RWPE1 (cell line): ENCODE measurements around the gene TPT1.

Experiments
- CTCF ChIA-PET: fragments of 350-600 bp; sonication (Branson Sonifier 250); formaldehyde crosslinking; extraction: SDS; loops from one replicate; lab custom pipeline; 2021; lab: Yijun Ruan, JAX
- POLR2A ChIA-PET: fragments of 400-600 bp; formaldehyde crosslinking; extraction: SDS; loops from one replicate; lab custom pipeline; 2020; ENCODE audit warnings: antibody characterized with exemption; ENCODE audit not compliant: low non-redundant PET; lab: Yijun Ruan, JAX
- DNase-seq: peaks from one replicate; pipeline ENCODE4 v3.0.0; 2012; ENCODE audit warnings: low spot score
- H3K27ac ChIP-seq: fragments of 450-650 bp; 2 replicates; pipeline ENCODE4 v1.5.1; 2017
- TF ChIP-seq, protein P1 (sequence below): fragments of 450-650 bp; conservative IDR thresholded peaks from 2 replicates; pipeline ENCODE4 v1.5.1; 2017; ENCODE audit warnings: low read depth, mild to moderate bottlenecking

The TPT1 gene

DNA sequence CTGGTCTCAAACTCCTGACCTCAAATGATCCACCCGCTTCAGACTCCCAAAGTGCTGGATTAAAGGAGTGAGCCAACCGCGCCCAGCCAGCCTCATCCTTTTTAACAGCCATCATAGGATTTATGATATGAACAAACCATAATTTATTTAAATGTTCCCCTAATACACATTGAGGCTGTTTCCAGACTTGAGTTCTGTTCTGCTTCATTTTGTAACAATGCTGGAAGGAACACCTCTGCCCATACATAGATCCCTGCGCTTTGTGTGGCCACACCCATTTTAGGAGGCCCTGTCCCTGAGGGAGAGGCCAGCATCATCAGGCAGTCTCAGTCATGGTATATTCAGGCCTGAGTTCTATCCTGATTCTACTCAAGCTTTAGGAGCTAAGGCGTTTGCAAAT lies 35.9 kb downstream of the TPT1 start:
- ChIA-PET POLR2A (no interaction called here), CTCF (interaction anchor here (3.6 kb wide), 1 partner anchor 258 kb away, joined by 12 read pairs; no protein-coding TSS in a partner anchor)
- TF ChIP-seq, protein P1, sequence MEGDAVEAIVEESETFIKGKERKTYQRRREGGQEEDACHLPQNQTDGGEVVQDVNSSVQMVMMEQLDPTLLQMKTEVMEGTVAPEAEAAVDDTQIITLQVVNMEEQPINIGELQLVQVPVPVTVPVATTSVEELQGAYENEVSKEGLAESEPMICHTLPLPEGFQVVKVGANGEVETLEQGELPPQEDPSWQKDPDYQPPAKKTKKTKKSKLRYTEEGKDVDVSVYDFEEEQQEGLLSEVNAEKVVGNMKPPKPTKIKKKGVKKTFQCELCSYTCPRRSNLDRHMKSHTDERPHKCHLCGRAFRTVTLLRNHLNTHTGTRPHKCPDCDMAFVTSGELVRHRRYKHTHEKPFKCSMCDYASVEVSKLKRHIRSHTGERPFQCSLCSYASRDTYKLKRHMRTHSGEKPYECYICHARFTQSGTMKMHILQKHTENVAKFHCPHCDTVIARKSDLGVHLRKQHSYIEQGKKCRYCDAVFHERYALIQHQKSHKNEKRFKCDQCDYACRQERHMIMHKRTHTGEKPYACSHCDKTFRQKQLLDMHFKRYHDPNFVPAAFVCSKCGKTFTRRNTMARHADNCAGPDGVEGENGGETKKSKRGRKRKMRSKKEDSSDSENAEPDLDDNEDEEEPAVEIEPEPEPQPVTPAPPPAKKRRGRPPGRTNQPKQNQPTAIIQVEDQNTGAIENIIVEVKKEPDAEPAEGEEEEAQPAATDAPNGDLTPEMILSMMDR, result no peak
- no peak overlapping the region for H3K27ac ChIP-seq
- no peak for DNase-seq

DNA sequence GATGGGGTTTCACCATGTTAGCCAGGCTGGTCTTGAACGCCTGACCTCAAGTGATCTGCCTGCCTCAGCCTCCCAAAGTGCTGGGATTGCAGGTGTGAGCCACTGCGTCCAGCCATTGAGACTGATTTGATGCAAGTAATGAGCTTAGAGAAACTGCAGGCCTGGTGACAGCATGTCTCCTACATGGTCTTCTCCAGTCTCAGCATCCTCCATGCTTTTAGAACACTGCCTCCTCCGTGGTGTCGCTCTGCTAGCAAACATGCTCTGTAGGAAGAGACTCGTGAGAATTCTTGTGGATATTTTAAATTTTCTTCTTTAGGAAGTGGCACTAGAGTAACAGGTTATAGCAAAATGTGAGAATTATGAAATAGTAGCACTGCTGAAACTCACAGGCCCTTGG lies 37.1 kb downstream of the TPT1 start:
- ChIA-PET POLR2A (no interaction called here), CTCF (interaction anchor here (0.6 to 3.6 kb wide), 4 partner anchors 11 to 822 kb away, joined by 3 to 12 read pairs (median 3); no protein-coding TSS in a partner anchor)
- no peak for DNase-seq
- TF ChIP-seq, protein P1, result no peak
- no peak overlapping the region for H3K27ac ChIP-seq

DNA sequence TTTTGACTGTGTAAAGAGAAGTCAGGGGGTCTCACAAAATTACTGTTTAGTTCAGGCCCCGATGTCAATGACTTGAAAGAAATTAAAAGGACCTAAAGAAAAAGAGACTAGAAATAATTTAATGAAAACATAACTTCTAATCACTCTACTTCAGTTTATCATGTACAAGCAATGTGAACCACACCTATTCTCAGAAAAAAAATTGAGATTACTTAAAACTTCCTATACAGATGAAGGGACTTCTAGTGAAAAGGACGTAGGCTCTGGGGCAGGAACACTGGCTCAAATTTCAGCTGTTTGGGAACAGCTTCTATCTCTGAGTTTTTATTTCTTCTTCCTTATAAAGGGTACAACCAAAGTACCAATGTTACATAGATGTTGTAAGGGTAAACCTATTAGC lies 38.0 kb downstream of the TPT1 start:
- TF ChIP-seq, protein P1, result no peak
- POLR2A ChIA-PET, result no interaction called here
- no peak overlapping the region for H3K27ac ChIP-seq
- no peak for DNase-seq
- CTCF ChIA-PET, result interaction anchor here (0.9 to 3.6 kb wide), 2 partner anchors 22 to 256 kb away, joined by 3 to 12 read pairs; no protein-coding TSS in a partner anchor

DNA sequence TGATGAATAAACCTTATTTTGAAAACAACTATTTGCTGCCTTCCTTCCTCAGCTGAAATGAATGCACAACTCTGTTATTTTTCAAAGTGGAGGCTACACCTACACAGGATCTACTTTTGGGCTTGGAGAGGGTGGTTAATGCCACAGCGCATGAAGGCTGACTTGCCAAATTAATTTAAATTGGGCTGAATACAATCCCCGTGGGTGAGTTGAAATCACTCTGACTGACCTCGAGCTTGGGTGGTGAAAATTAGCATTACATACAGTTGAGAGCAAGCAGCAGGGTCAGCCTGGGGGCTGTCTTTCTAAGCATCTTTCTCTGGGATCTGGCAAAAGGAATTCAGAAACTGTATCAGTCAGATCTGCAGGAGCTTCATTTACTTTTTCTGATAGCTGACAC lies 38.5 kb downstream of the TPT1 start:
- TF ChIP-seq, protein P1, result no peak
- ChIA-PET POLR2A (no interaction called here), CTCF (interaction anchor here (0.7 kb wide), 1 partner anchor 1465 kb away, joined by 4 read pairs; no protein-coding TSS in a partner anchor)
- DNase-seq, result no peak
- H3K27ac ChIP-seq, result no peak overlapping the region

DNA sequence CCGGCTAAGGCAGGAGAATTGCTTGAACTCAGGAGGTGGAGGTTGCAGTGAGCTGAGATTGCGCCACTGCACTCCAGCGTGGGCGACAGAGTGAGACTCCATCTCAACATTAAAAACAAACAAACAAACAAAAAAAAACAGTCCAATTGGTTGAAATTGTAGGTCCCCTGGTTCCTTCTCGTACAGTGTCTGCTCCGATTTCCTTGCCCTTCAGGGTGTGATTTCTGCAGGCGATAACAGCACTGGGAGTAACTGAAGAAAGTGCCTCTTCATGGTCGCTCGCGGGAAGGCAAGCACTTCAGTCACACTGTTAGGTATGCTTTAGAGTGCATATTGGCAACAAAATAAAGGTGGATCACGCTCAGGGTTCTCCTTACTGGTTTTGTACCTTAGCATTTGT lies 39.7 kb downstream of the TPT1 start:
- ChIA-PET CTCF (interaction anchor here (0.6 kb wide), 1 partner anchor 254 kb away, joined by 4 read pairs; no protein-coding TSS in a partner anchor), POLR2A (no interaction called here)
- TF ChIP-seq, protein P1, result no peak
- no peak overlapping the region for H3K27ac ChIP-seq
- DNase-seq, result no peak

DNA sequence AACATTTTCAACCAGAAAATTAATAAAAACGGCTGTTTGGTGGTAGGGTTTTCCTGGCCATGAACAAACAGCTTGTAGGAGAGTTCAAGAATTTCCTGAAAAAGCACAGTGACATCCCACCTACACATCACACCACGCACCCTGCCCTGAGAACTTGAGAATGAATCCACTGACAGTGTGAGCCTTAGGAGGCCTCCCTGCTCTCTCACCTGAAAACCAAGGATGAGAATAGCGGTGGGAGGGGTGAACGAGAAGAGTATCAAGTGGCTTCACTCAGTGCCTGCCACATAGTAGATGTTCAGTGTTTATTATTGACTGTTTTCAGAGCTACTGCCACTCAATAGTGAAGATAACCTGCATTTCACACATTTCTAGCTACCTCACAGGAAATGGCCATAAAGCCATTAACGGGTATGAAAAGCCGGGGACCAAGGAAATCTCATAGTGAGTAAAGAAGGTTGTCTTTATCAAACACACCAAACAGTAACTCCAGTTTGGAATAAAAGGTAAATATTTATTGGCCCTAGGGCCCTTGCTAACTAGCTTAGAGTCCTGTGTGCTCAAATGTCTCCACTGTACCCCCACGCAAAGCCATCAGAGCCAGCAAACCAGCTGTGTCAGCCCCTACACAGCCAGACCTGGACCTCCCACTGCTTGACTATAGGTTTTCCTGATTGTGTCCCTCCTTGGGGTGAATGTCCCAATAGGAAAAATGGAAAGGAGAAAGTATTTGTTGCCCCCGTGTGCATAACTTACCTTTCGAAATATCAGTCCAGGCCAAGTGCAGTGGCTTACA lies 40.6 kb downstream of the TPT1 start:
- no peak for DNase-seq
- no peak overlapping the region for H3K27ac ChIP-seq
- ChIA-PET POLR2A (no interaction called here), CTCF (interaction anchor here (0.6 kb wide), 2 partner anchors 253 to 258 kb away, joined by 4 read pairs; no protein-coding TSS in a partner anchor)
- TF ChIP-seq, protein P1, result no peak
